Neural cell (in vitro differentiated cells): ENCODE results near the gene HYCC1.

ENCODE experiments used
- EZH2 ChIP-seq: fragments of 200-600, 300-800 bp; shearing (Covaris generic), sonication (generic); IDR thresholded peaks from 2 replicates; pipeline ENCODE4 v1.6.1; 2014; ENCODE audit warnings: antibody characterized with exemption, low read length, borderline replicate concordance, mild to moderate bottlenecking; ENCODE audit not compliant: insufficient read depth, poor library complexity, severe bottlenecking
- MXI1 ChIP-seq: fragments of 450-650 bp; conservative IDR thresholded peaks from 2 replicates; pipeline ENCODE4 v1.6.1; 2014; ENCODE audit warnings: antibody characterized with exemption, mild to moderate bottlenecking; ENCODE audit not compliant: poor library complexity, severe bottlenecking
- POLR2AphosphoS5 ChIP-seq: IDR thresholded peaks from 2 replicates; pipeline ENCODE4 v1.6.1; 2012
- RAD21 ChIP-seq: fragments of 450-650 bp; conservative IDR thresholded peaks from 2 replicates; pipeline ENCODE4 v1.6.1; 2014; ENCODE audit warnings: antibody characterized with exemption, mild to moderate bottlenecking, moderate library complexity
- SMC3 ChIP-seq: fragments of 450-650 bp; conservative IDR thresholded peaks from 2 replicates; pipeline ENCODE4 v1.6.1; 2014; ENCODE audit warnings: antibody characterized with exemption, mild to moderate bottlenecking, moderate library complexity; ENCODE audit not compliant: poor library complexity
- TAF1 ChIP-seq: IDR thresholded peaks from 2 replicates; pipeline ENCODE4 v1.6.1; 2012; ENCODE audit warnings: low read depth
- TF ChIP-seq, protein P1 (sequence below): fragments of 450-650 bp; IDR thresholded peaks from 2 replicates; pipeline ENCODE4 v1.5.1; 2014; ENCODE audit warnings: antibody characterized with exemption, mild to moderate bottlenecking, moderate library complexity; ENCODE audit not compliant: poor library complexity, severe bottlenecking

GRCh38 chr7:23022851-23023250 lies 8.9 kb upstream of the HYCC1 start:
- TF ChIP-seq, protein P1, sequence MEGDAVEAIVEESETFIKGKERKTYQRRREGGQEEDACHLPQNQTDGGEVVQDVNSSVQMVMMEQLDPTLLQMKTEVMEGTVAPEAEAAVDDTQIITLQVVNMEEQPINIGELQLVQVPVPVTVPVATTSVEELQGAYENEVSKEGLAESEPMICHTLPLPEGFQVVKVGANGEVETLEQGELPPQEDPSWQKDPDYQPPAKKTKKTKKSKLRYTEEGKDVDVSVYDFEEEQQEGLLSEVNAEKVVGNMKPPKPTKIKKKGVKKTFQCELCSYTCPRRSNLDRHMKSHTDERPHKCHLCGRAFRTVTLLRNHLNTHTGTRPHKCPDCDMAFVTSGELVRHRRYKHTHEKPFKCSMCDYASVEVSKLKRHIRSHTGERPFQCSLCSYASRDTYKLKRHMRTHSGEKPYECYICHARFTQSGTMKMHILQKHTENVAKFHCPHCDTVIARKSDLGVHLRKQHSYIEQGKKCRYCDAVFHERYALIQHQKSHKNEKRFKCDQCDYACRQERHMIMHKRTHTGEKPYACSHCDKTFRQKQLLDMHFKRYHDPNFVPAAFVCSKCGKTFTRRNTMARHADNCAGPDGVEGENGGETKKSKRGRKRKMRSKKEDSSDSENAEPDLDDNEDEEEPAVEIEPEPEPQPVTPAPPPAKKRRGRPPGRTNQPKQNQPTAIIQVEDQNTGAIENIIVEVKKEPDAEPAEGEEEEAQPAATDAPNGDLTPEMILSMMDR: no peak
- TF ChIP-seq RAD21: no peak
- no peak for TF ChIP-seq EZH2
- no peak for TF ChIP-seq POLR2AphosphoS5
- TF ChIP-seq MXI1: no peak
- TF ChIP-seq SMC3: no peak
- no peak for TF ChIP-seq TAF1
